HEK293 (cell line): Measurements from ENCODE around the gene CRYBG1.

Experiments
- BCL6B ChIP-seq: fragments of 450-650 bp; formaldehyde crosslinking; IDR thresholded peaks from 2 replicates; pipeline ENCODE4 v1.5.1; 2017; ENCODE audit warnings: missing biosample characterization, missing genetic modification characterization
- CTCF ChIP-seq: fragments of 450-650 bp; formaldehyde crosslinking; IDR thresholded peaks from 2 replicates; pipeline ENCODE4 v1.5.1; 2016; ENCODE audit warnings: missing biosample characterization, missing genetic modification characterization
- KLF17 ChIP-seq: fragments of 450-650 bp; formaldehyde crosslinking; IDR thresholded peaks from 2 replicates; pipeline ENCODE4 v1.5.1; 2016; ENCODE audit warnings: missing biosample characterization, missing genetic modification characterization
- PBX3 ChIP-seq: sonication (generic); formaldehyde crosslinking; IDR thresholded peaks from 2 replicates; pipeline ENCODE4 v1.8.1; 2022; ENCODE audit warnings: mild to moderate bottlenecking, moderate library complexity, missing genetic modification reagents
- ZBTB11 ChIP-seq: fragments of 450-650 bp; formaldehyde crosslinking; conservative IDR thresholded peaks from 2 replicates; pipeline ENCODE4 v1.5.1; 2016; ENCODE audit warnings: low read depth, missing biosample characterization, missing genetic modification characterization
- ZBTB21 ChIP-seq: fragments of 450-650 bp; formaldehyde crosslinking; IDR thresholded peaks from 2 replicates; pipeline ENCODE4 v1.5.1; 2017; ENCODE audit warnings: missing biosample characterization, missing genetic modification characterization
- ZNF423 ChIP-seq: fragments of 450-650 bp; formaldehyde crosslinking; IDR thresholded peaks from 2 replicates; pipeline ENCODE4 v1.5.1; 2016; ENCODE audit warnings: missing biosample characterization, missing genetic modification characterization
- ZNF473 ChIP-seq: fragments of 450-650 bp; formaldehyde crosslinking; IDR thresholded peaks from 2 replicates; pipeline ENCODE4 v1.5.1; 2017; ENCODE audit warnings: missing biosample characterization, missing genetic modification characterization
- ZNF580 ChIP-seq: fragments of 450-650 bp; formaldehyde crosslinking; IDR thresholded peaks from 2 replicates; pipeline ENCODE4 v1.5.1; 2016; ENCODE audit warnings: missing biosample characterization, missing genetic modification characterization
- ZNF596 ChIP-seq: fragments of 450-650 bp; IDR thresholded peaks from 2 replicates; pipeline ENCODE4 v1.5.0; 2018; ENCODE audit warnings: missing biosample characterization, mild to moderate bottlenecking, missing genetic modification characterization, moderate library complexity
- ZNF830 ChIP-seq: fragments of 450-650 bp; IDR thresholded peaks from 2 replicates; pipeline ENCODE4 v1.5.0; 2018; ENCODE audit warnings: missing biosample characterization, missing genetic modification characterization, low read depth, mild to moderate bottlenecking, moderate library complexity
- ZNF837 ChIP-seq: fragments of 450-650 bp; formaldehyde crosslinking; IDR thresholded peaks from 2 replicates; pipeline ENCODE4 v1.5.1; 2016; ENCODE audit warnings: missing biosample characterization, missing genetic modification characterization

- no peak for TF ChIP-seq CTCF (tag by site-specific recombination)
- no peak for TF ChIP-seq ZBTB11
- TF ChIP-seq ZNF837 (tag by site-specific recombination), result no peak
- TF ChIP-seq ZNF830, result no peak
- TF ChIP-seq ZNF580 (tag by site-specific recombination), result no peak
- no peak for TF ChIP-seq BCL6B
- no peak for TF ChIP-seq ZNF473 (tag by site-specific recombination)
- TF ChIP-seq KLF17 (tag by site-specific recombination), result no peak
- TF ChIP-seq ZNF423, result no peak
- TF ChIP-seq ZNF596, result no peak
- TF ChIP-seq PBX3 (CRISPR knock-in tag), result no peak
- TF ChIP-seq ZBTB21 (tag by site-specific recombination), result no peak
These were observed 169.5 kb downstream of the CRYBG1 start for GRCh38 chr6:106530026-106530425.
